Measurements from ENCODE around the gene FRRS1. TPM values are rescaled to one million over a fixed set of nuclear protein-coding genes. Genes with fewer than 3 reads are reported as not detected.
"Not testable (repeated sequence)": the region's sequence is repeated elsewhere in the genome, so short reads cannot be mapped to it uniquely, and the experiment has no call there.

FRRS1 gene
- total RNA-seq, 4 donors from 2014 or later, result 6.9 to 17.0 (median 11.9) TPM

DNA sequence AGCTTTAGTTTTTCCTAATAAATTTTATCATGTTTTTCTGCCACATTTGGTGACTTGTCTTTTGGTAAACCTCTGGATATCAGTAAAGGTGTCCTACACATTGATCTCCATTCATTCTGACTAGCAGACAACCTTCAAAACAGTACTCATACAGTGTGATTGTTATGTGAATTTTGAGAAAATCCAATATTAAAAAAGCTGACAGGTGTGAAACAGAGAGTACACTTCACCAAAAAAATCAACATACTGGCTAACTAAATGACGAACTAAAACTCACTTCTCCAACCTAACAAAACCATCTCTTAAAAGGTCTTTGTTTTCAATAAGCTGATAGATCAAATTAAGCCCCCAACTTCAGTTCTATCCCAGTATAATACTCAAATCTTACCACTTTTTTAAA is 1.5 kb downstream of the FRRS1 start:
- Histone ChIP-seq H3K27ac (no peak overlapping the region), H3K36me3 (no peaks in the 10 kb centered on the region), H3K4me3 (peak overlapping the region in 1 of 4 donors; percentile 85), H3K27me3 (no peaks in the 10 kb centered on the region), H3K9me3 (no peaks in the 10 kb centered on the region), H3K4me1 (peaks cover 0 to 5% (median 0%) of the 10 kb centered on the region in 4 donors)
- no peak for DNase-seq
- TF ChIP-seq POLR2A (IDR thresholded peaks at IDR 0.05), result no peak
- TF ChIP-seq, protein P1, sequence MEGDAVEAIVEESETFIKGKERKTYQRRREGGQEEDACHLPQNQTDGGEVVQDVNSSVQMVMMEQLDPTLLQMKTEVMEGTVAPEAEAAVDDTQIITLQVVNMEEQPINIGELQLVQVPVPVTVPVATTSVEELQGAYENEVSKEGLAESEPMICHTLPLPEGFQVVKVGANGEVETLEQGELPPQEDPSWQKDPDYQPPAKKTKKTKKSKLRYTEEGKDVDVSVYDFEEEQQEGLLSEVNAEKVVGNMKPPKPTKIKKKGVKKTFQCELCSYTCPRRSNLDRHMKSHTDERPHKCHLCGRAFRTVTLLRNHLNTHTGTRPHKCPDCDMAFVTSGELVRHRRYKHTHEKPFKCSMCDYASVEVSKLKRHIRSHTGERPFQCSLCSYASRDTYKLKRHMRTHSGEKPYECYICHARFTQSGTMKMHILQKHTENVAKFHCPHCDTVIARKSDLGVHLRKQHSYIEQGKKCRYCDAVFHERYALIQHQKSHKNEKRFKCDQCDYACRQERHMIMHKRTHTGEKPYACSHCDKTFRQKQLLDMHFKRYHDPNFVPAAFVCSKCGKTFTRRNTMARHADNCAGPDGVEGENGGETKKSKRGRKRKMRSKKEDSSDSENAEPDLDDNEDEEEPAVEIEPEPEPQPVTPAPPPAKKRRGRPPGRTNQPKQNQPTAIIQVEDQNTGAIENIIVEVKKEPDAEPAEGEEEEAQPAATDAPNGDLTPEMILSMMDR (IDR thresholded peaks at IDR 0.05), result no peak

DNA sequence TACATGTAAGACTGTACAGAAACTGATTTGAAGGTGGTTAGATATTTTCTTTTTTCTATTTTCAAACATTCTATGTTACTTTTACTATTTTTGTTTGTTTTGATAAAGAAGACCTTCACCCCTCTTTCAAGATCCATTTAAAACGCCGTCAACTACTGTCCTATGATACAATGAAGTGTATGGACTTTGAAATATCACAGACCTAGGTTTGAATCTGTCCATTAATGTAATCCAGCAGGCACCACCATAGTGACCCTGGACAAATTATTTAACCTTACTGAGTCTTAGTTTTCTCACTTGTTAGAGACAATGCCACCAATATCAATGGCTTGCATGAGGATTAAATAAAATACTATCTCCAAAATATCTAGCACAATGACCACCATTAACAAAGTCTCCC is 2.0 kb downstream of the FRRS1 start:
- no peaks in the 10 kb centered on the region for H3K27me3 ChIP-seq
- no peaks in the 10 kb centered on the region for H3K9me3 ChIP-seq
- no peak for DNase-seq
- H3K27ac ChIP-seq, result no peak overlapping the region
- peaks cover 0 to 5% (median 0%) of the 10 kb centered on the region in 4 donors for H3K4me1 ChIP-seq
- peak overlapping the region in 1 of 4 donors; percentile 85 for H3K4me3 ChIP-seq
- no peak for TF ChIP-seq POLR2A (IDR thresholded peaks at IDR 0.05)
- TF ChIP-seq, protein P1 (IDR thresholded peaks at IDR 0.05), result no peak
- H3K36me3 ChIP-seq, result no peaks in the 10 kb centered on the region

DNA sequence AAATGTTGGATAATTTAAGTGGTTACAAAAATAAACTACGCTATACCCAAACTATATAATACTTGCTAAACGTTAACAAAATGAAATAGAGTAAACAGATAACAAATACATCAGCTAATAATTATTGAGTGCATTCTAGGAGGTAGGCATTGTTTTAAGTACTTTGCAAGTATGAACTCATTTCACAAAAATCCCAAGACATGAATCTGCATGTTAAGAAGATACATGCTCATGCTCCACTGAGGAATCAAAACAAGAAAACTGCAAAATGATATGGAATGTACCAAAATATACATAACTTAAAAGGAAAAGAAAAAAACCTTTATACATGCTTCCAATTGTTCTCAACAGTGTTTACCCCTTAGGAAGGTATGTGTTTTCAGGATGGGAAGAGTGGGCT is 2.5 kb downstream of the FRRS1 start:
- no peak overlapping the region for H3K4me3 ChIP-seq
- H3K4me1 ChIP-seq, result peaks cover 0 to 5% (median 0%) of the 10 kb centered on the region in 4 donors
- TF ChIP-seq, protein P1 (IDR thresholded peaks at IDR 0.05), result no peak
- TF ChIP-seq POLR2A (IDR thresholded peaks at IDR 0.05), result no peak
- H3K27ac ChIP-seq, result no peak overlapping the region
- DNase-seq, result no peak
- no peaks in the 10 kb centered on the region for H3K9me3 ChIP-seq
- no peaks in the 10 kb centered on the region for H3K36me3 ChIP-seq
- no peaks in the 10 kb centered on the region for H3K27me3 ChIP-seq

DNA sequence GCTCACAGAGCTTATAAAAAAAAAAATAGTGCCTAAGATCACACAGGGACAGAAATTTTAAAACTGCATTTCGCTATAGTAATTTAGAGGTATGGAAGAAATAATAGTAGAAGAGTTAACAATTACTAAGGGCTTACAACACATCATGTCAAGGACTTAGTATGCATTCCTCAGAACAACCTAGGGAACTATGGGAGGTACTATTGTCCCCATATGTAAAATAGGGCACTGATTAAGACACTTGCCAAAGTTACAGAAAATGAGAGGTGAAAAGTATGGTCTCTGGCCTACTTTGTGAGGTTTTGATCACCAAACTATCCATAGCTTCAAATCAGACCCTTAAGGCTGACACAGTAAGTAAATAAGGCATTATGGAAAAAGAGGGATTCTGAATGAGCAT is 4.7 kb downstream of the FRRS1 start:
- Histone ChIP-seq H3K4me1 (peaks cover 0 to 4% (median 0%) of the 10 kb centered on the region in 4 donors), H3K27ac (no peak overlapping the region), H3K9me3 (no peaks in the 10 kb centered on the region), H3K36me3 (no peaks in the 10 kb centered on the region), H3K27me3 (no peaks in the 10 kb centered on the region), H3K4me3 (no peak overlapping the region)
- DNase-seq, result no peak
- no peak for TF ChIP-seq POLR2A (IDR thresholded peaks at IDR 0.05)
- TF ChIP-seq, protein P1 (IDR thresholded peaks at IDR 0.05), result no peak

DNA sequence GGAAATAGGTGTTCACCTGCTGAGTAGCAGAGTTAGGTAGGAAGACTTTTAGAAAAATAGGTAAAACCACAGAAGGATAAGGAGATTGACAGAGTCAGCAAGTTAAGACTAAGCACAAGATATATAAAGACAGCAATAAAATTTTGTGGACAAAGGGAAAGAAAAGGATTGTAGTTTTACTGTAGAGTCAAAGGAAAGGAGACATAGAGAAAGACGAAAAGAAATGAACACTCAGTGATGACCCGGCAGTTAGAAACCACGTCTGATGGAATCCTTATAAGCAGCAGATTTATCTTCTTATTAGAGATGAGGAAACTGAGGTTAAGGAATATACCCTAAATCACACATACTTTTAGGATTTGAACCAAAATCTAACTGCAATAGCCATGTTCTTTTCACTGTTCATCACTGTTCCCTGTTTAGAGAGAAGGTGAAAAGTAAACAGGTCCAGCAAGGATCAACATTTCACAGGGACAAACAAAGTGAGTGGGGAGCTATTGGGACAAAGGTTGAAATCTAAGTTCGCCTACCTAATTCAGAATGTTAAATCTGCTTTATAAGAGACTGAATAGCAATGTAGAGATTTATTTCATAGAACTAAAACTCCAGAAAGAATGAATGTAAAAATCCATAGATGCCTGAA is 6.8 kb downstream of the FRRS1 start:
- Histone ChIP-seq H3K4me3 (no peak overlapping the region), H3K4me1 (no peaks in the 10 kb centered on the region), H3K27ac (peak overlapping the region in 1 of 4 donors; percentile 41), H3K36me3 (no peaks in the 10 kb centered on the region), H3K27me3 (no peaks in the 10 kb centered on the region), H3K9me3 (no peaks in the 10 kb centered on the region)
- TF ChIP-seq POLR2A (IDR thresholded peaks at IDR 0.05), result no peak
- TF ChIP-seq, protein P1 (IDR thresholded peaks at IDR 0.05), result no peak
- no peak for DNase-seq

DNA sequence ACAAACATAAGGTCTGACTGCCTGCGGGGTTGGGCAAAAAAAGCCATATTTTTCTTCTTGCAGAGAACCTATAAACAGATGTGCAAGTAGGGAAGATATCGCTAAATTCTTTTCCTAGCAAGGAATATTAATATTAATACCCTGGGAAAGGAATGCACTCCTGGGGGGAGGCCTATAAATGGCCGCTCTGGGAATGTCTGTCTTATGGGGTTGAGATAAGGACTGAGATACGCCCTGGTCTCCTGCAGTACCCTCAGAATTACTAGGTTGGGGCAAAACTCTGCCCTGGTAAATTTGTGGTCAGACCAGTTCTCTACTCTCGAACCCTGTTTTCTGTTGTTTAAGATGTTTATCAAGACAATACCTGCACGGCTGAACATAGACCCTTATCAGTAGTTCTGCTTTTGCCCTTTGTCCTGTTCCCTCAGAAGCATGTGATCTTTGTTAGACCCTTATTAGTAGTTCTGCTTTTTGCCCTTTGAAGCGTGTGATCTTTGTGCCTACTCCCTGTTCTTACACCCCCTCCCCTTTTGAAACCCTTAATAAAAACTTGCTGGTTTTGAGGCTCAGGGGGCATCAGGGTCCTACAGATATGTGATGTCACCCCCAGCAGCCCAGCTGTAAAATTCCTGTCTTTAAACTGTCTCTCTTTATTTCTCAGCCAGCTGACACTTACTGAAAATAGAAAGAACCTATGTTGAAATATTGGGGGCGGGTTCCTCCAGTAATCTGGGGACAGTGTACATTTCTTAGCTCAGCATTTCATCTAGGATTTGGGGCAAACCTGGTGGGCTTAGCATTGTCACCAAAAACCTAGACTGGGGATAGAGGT is 7.5 kb downstream of the FRRS1 start:
- not testable (repeated sequence) for H3K4me1 ChIP-seq, DNase-seq, H3K36me3 ChIP-seq, H3K9me3 ChIP-seq, H3K27me3 ChIP-seq, H3K4me3 ChIP-seq
- H3K27ac ChIP-seq, result peak overlapping the region in 1 of 4 donors; percentile 41

All from Peyer's patch (tissue), 4 donors.